ENCODE measurements around the gene CD320. TPM values are rescaled to one million over a fixed set of nuclear protein-coding genes. Genes with fewer than 3 reads are reported as not detected.

The CD320 gene
- total and polyA plus RNA-seq, 2 of the 8 experiments (the other 6 are each of a cell fraction or from before 2014, with no cell fraction given) = 80.4 to 157 TPM

GRCh38 chr19:8331263-8331845 lies 23.2 kb upstream of the CD320 start (continued):
- no peak for TF ChIP-seq CREB1 (IDR thresholded peaks at IDR 0.05)

Measured in H1 (cell line).